GM18505 (cell line): Measurements from ENCODE around the gene SGIP1.

Experiments used
- ATAC-seq: cut with Tn5 transposase; IDR thresholded peaks from one replicate; pipeline ENCODE4 v1.9.1; 2021; ENCODE audit not compliant: unreplicated experiment
- POLR2A ChIP-seq: IDR thresholded peaks from 4 replicates; pipeline ENCODE4 v1.6.1; 2011; ENCODE audit warnings: borderline replicate concordance; ENCODE audit not compliant: insufficient read depth, insufficient read length; ENCODE audit errors: extremely low read depth

Gene SGIP1

GRCh38 chr1:66533804-66534740, at the start of gene SGIP1:
SGIP1 (plus strand) TSS chr1:66534153; CDS start chr1:66534359, 206 bp downstream.
- TF ChIP-seq POLR2A, result no peak
- no peak for ATAC-seq

GRCh38 chr1:66489151-66489550, 44.8 kb upstream of the SGIP1 start:
- ATAC-seq, result no peak

GRCh38 chr1:66489972-66490601, 43.9 kb upstream of the SGIP1 start:
- ATAC-seq, result no peak

More at GRCh38 chr1:66489151-66489550, 44.8 kb upstream of the SGIP1 start:
- no peak for TF ChIP-seq POLR2A

GRCh38 chr1:66490816-66491215, 43.1 kb upstream of the SGIP1 start:
- ATAC-seq, result peak; percentile 77
- no peak for TF ChIP-seq POLR2A

More at GRCh38 chr1:66489972-66490601, 43.9 kb upstream of the SGIP1 start:
- TF ChIP-seq POLR2A, result no peak

GRCh38 chr1:66492424-66492823, 41.5 kb upstream of the SGIP1 start:
- no peak for ATAC-seq
- TF ChIP-seq POLR2A, result no peak

- no peak for TF ChIP-seq POLR2A
- no peak for ATAC-seq
These were observed 40.2 kb upstream of the SGIP1 start for GRCh38 chr1:66493731-66494130.

- no peak for TF ChIP-seq POLR2A
- ATAC-seq, result no peak
These were observed 39.5 kb upstream of the SGIP1 start for GRCh38 chr1:66494482-66494881.

- no peak for ATAC-seq
- no peak for TF ChIP-seq POLR2A
These were observed 38.5 kb upstream of the SGIP1 start for GRCh38 chr1:66495495-66495894.

- TF ChIP-seq POLR2A, result no peak
- ATAC-seq, result no peak
These were observed 36.0 kb upstream of the SGIP1 start for GRCh38 chr1:66497910-66498309.

- TF ChIP-seq POLR2A, result no peak
- ATAC-seq, result no peak
These were observed 33.7 kb upstream of the SGIP1 start for GRCh38 chr1:66500301-66500700.

GRCh38 chr1:66502086-66502485, 31.9 kb upstream of the SGIP1 start:
- no peak for TF ChIP-seq POLR2A
- ATAC-seq, result no peak

GRCh38 chr1:66503841-66504470, 30.0 kb upstream of the SGIP1 start:
- ATAC-seq, result peak; percentile 80
- no peak for TF ChIP-seq POLR2A

GRCh38 chr1:66505671-66506392, 28.1 kb upstream of the SGIP1 start:
- TF ChIP-seq POLR2A, result no peak
- ATAC-seq, result no peak

GRCh38 chr1:66506393-66506687, 27.6 kb upstream of the SGIP1 start:
- no peak for TF ChIP-seq POLR2A
- ATAC-seq, result no peak

- TF ChIP-seq POLR2A, result no peak
- ATAC-seq, result no peak
These were observed 27.0 kb upstream of the SGIP1 start for GRCh38 chr1:66506991-66507390.
